Kidney (tissue), 14 donors: Measurements from ENCODE around the gene FUBP3. TPM values are rescaled to one million over a fixed set of nuclear protein-coding genes. Genes with fewer than 3 reads are reported as not detected.

Experiments used
- DNase-seq, 5 donors: peaks; one replicate each; pipeline ENCODE4 v3.0.0-alpha.2; 2013 to 2020
- FAIRE-seq: peaks from 2 replicates; lab custom pipeline; 2012; peaks lifted over from hg19 to GRCh38; lab: Jason Lieb, UNC
- H3K27ac ChIP-seq, 2 donors: one replicate each; pipeline ENCODE4 v1.7.0; 2013; ENCODE audit warnings: low read depth in 2 of 2, low read length in 2 of 2, inconsistent platforms in 1 of 2
- H3K27me3 ChIP-seq: one replicate; pipeline ENCODE4 v1.7.1; 2013; ENCODE audit warnings: low read length, inconsistent platforms; ENCODE audit not compliant: control insufficient read depth, insufficient read depth
- H3K36me3 ChIP-seq, 3 donors: one replicate each; pipeline versions ENCODE4 v1.7.0 to v1.7.1; 2013; ENCODE audit warnings: low read length in 3 of 3, control low read depth in 1 of 3, inconsistent platforms in 1 of 3; ENCODE audit not compliant: insufficient read depth in 3 of 3, control insufficient read depth in 2 of 3
- H3K4me1 ChIP-seq, 3 donors: one replicate each; pipeline versions ENCODE4 v1.7.0 to v1.7.1; 2013; ENCODE audit warnings: low read length in 3 of 3, inconsistent platforms in 1 of 3, low read depth in 1 of 3; ENCODE audit not compliant: control insufficient read depth in 2 of 3, insufficient read depth in 2 of 3
- H3K4me3 ChIP-seq, 3 donors: one replicate each; pipeline versions ENCODE4 v1.7.0 to v1.8.1; 2013; ENCODE audit warnings: low read length in 3 of 3, control low read depth in 1 of 3, inconsistent platforms in 1 of 3
- H3K9ac ChIP-seq, 3 donors: one replicate each; pipeline versions ENCODE4 v1.7.0 to v1.7.1; 2013; ENCODE audit warnings: low read length in 3 of 3, control low read depth in 1 of 3, inconsistent platforms in 1 of 3
- H3K9me3 ChIP-seq, 3 donors: one replicate each; pipeline versions ENCODE4 v1.7.0 to v1.7.1; 2013; ENCODE audit warnings: low read length in 3 of 3, control low read depth in 1 of 3, inconsistent platforms in 1 of 3; ENCODE audit not compliant: control insufficient read depth in 2 of 3, insufficient read depth in 1 of 3
- CTCF ChIP-seq: IDR thresholded peaks from 3 replicates; pipeline ENCODE4 v1.5.1; 2012; ENCODE audit warnings: mild to moderate bottlenecking, moderate library complexity, borderline replicate concordance; ENCODE audit not compliant: insufficient read depth; ENCODE audit errors: extremely low read depth
- intact Hi-C: fragments of 100-400 bp; cut with DNase I; formaldehyde crosslinking; loops from one replicate; pipeline ENCODE4 v1.11.1; 2022
- polyA plus RNA-seq: library from polyadenylated mRNA; stranded (reverse); fragments of 350-450 nt; fragmentation: Illumina TruSeq; extraction: RNeasy Lipid Tissue Mini Kit (QIAGEN cat#74804); gene quantifications from one replicate; pipeline ENCODE4 v1.2.3, GENCODE V29; 2014; ENCODE audit warnings: low read depth, low replicate concordance; ENCODE audit not compliant: insufficient read depth
- total RNA-seq: library from RNA; stranded (reverse); fragmentation: NEBNext Ultra II Directional; extraction: Animal tissue kit (Norgen Biotek cat#: 25700); gene quantifications from one replicate; pipeline ENCODE4 v1.2.1, GENCODE V29; 2021
- donor health status: control.
- donor health status: control.
- donor health status: control.
- donor health status: control.
- donor health status: control.
- donor health status: DM: yes; HTN: yes; CAD: no.
- donor health status: Normal renal cell carcinoma (clear cell type).

The FUBP3 gene
- total and polyA plus RNA-seq, 2 donors from 2014 or later = 19.4 to 44.1 TPM

- Histone ChIP-seq H3K9me3 (no peaks in the 10 kb centered on the region), H3K27me3 (no peaks in the 10 kb centered on the region), H3K36me3 (peaks cover 8 to 68% (median 34%) of the 10 kb centered on the region in 3 donors), H3K9ac (no peak overlapping the region), H3K4me3 (no peak overlapping the region), H3K27ac (no peak overlapping the region), H3K4me1 (no peaks in the 10 kb centered on the region)
- DNase-seq (no peak), FAIRE-seq (no peak)
- intact Hi-C loops = no loop called here
- TF ChIP-seq CTCF = no peak
Measured at GRCh38 chr9:130623466-130623865, 44.1 kb downstream of the FUBP3 start.

GRCh38 chr9:130624154-130624553, 44.8 kb downstream of the FUBP3 start:
- Histone ChIP-seq H3K4me1 (no peaks in the 10 kb centered on the region), H3K27ac (no peak overlapping the region), H3K9me3 (no peaks in the 10 kb centered on the region), H3K9ac (no peak overlapping the region), H3K27me3 (no peaks in the 10 kb centered on the region), H3K36me3 (peaks cover 8 to 62% (median 34%) of the 10 kb centered on the region in 3 donors), H3K4me3 (no peak overlapping the region)
- FAIRE-seq (no peak), DNase-seq (no peak)
- intact Hi-C loops = no loop called here
- TF ChIP-seq CTCF = no peak

GRCh38 chr9:130626249-130626996, 47.0 kb downstream of the FUBP3 start:
- no peak for TF ChIP-seq CTCF
- H3K4me1 ChIP-seq = no peaks in the 10 kb centered on the region
- H3K36me3 ChIP-seq = peaks cover 7 to 56% (median 26%) of the 10 kb centered on the region in 3 donors
- DNase-seq = peak in 2 of 5 donors; percentile 4 to 9
- no peak overlapping the region for H3K27ac ChIP-seq
- H3K9me3 ChIP-seq = no peaks in the 10 kb centered on the region
- no peak overlapping the region for H3K9ac ChIP-seq
- intact Hi-C loops = no loop called here
- H3K27me3 ChIP-seq = no peaks in the 10 kb centered on the region
- no peak for FAIRE-seq
- H3K4me3 ChIP-seq = no peak overlapping the region

- no peak overlapping the region for H3K4me3 ChIP-seq
- FAIRE-seq (no peak), DNase-seq (no peak)
- no peak for TF ChIP-seq CTCF
- no peaks in the 10 kb centered on the region for H3K4me1 ChIP-seq
- H3K9ac ChIP-seq = no peak overlapping the region
- H3K27ac ChIP-seq = no peak overlapping the region
- no peaks in the 10 kb centered on the region for H3K27me3 ChIP-seq
- peaks cover 7 to 58% (median 30%) of the 10 kb centered on the region in 3 donors for H3K36me3 ChIP-seq
- no peaks in the 10 kb centered on the region for H3K9me3 ChIP-seq
- intact Hi-C loops = no loop called here
Measured at GRCh38 chr9:130627051-130627450, 47.7 kb downstream of the FUBP3 start.
